Gastroesophageal sphincter (tissue), 4 donors: ENCODE results near the gene GPR87. TPM values are rescaled to one million over a fixed set of nuclear protein-coding genes. Genes with fewer than 3 reads are reported as not detected.

Experiments
- ATAC-seq: fragments of 150-250 bp; one replicate; pipeline ENCODE4 v1.9.1; 2016; ENCODE audit warnings: mild to moderate bottlenecking, moderate library complexity
- H3K27ac ChIP-seq, 4 donors: fragments of 200-600 bp; sonication (generic) in 3 of 4; 1 replicate in 3 of 4; 2 replicates in 1 of 4; pipeline ENCODE4 v1.5.1; 2016 to 2019
- H3K27me3 ChIP-seq: fragments of 200-600 bp; sonication (generic); one replicate; pipeline ENCODE4 v1.5.1; 2019
- H3K36me3 ChIP-seq, 2 donors: fragments of 200-600 bp; sonication (generic); one replicate each; pipeline ENCODE4 v1.5.1; 2019; ENCODE audit warnings: control low read depth in 1 of 2
- H3K4me1 ChIP-seq, 3 donors: fragments of 200-600 bp; sonication (generic); 1 replicate in 2 of 3; 2 replicates in 1 of 3; pipeline ENCODE4 v1.5.1; 2016 to 2019; ENCODE audit warnings: control low read depth in 2 of 3
- H3K4me3 ChIP-seq, 2 donors: fragments of 200-600 bp; sonication (generic); one replicate each; pipeline ENCODE4 v1.5.1; 2019; ENCODE audit warnings: mild to moderate bottlenecking in 1 of 2, moderate library complexity in 1 of 2
- H3K9me3 ChIP-seq, 3 donors: fragments of 200-600 bp; sonication (generic); one replicate each; pipeline ENCODE4 v1.5.1; 2017 to 2019; ENCODE audit warnings: control low read depth in 2 of 3
- EP300 ChIP-seq: sonication (generic); formaldehyde crosslinking; IDR thresholded peaks from one replicate; pipeline ENCODE4 v1.6.1; 2017; ENCODE audit warnings: antibody characterized with exemption, mild to moderate bottlenecking
- POLR2A ChIP-seq, 2 donors: fragments of 450-650 bp; IDR thresholded peaks; one replicate each; pipeline ENCODE4 v1.6.1; 2017; ENCODE audit warnings: antibody characterized with exemption in 2 of 2, mild to moderate bottlenecking in 2 of 2, moderate library complexity in 1 of 2
- POLR2AphosphoS5 ChIP-seq: sonication (generic); formaldehyde crosslinking; IDR thresholded peaks from one replicate; pipeline ENCODE4 v1.6.1; 2017; ENCODE audit warnings: antibody characterized with exemption
- WGBS, 2 donors: methylation state at CpG; one replicate each; pipeline ENCODE4 v1.1.5; 2018; ENCODE audit warnings: low coverage in 1 of 2; 5-methylcytosine and 5-hydroxymethylcytosine counted together
- total RNA-seq, 4 donors: library from RNA; depleted of rRNA; stranded (reverse); fragments of >200 nt; gene quantifications; one replicate each; pipeline ENCODE4 v1.1.0, GENCODE V29; 2016
- TF ChIP-seq, protein P1 (sequence below), 4 experiments: fragments of 200-600 bp in 2 of 4; fragments of 450-650 bp in 2 of 4; sonication (generic) in 1 of 4; IDR thresholded peaks; one replicate each; pipeline ENCODE4 v1.5.1; 2017 to 2019; ENCODE audit warnings: antibody characterized with exemption in 4 of 4, mild to moderate bottlenecking in 2 of 4, moderate library complexity in 2 of 4

GPR87 gene
- total RNA-seq, 4 donors from 2014 or later, result 3.5 TPM; not detected in 3

DNA sequence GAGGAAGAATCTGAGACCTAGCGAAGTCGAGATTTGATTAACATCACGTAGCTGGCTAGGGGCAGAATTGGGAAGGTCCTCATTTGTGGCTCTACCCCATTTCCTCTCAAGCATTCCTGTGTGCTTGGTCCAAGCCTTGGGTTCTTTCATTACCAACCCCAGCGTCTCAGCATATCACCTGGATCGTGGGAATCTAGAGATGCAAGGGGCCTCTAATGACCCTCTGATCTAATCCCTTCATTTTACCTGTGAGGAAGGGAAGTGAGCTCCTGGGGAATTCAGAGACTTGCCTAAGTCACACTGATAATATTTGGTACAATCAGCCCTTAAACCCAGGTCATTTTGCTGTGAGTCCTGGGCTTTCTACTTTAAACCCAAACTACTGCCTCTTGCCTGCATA lies 2.0 kb downstream of the GPR87 start:
- no peaks in the 10 kb centered on the region for H3K36me3 ChIP-seq
- ATAC-seq, result no peak
- TF ChIP-seq EP300 (no peak), POLR2A (IDR thresholded peaks at IDR 0.05) (no peak), POLR2AphosphoS5 (no peak)
- TF ChIP-seq, protein P1, sequence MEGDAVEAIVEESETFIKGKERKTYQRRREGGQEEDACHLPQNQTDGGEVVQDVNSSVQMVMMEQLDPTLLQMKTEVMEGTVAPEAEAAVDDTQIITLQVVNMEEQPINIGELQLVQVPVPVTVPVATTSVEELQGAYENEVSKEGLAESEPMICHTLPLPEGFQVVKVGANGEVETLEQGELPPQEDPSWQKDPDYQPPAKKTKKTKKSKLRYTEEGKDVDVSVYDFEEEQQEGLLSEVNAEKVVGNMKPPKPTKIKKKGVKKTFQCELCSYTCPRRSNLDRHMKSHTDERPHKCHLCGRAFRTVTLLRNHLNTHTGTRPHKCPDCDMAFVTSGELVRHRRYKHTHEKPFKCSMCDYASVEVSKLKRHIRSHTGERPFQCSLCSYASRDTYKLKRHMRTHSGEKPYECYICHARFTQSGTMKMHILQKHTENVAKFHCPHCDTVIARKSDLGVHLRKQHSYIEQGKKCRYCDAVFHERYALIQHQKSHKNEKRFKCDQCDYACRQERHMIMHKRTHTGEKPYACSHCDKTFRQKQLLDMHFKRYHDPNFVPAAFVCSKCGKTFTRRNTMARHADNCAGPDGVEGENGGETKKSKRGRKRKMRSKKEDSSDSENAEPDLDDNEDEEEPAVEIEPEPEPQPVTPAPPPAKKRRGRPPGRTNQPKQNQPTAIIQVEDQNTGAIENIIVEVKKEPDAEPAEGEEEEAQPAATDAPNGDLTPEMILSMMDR (IDR thresholded peaks at IDR 0.05), result no peak
- WGBS, 2 donors, result 77 to 92% methylated on average over 3 to 5 of the region's 5 CpGs
- no peak overlapping the region for H3K27ac ChIP-seq
- H3K4me1 ChIP-seq, result no peaks in the 10 kb centered on the region
- H3K27me3 ChIP-seq, result no peaks in the 10 kb centered on the region
- H3K4me3 ChIP-seq, result no peak overlapping the region
- no peaks in the 10 kb centered on the region for H3K9me3 ChIP-seq

DNA sequence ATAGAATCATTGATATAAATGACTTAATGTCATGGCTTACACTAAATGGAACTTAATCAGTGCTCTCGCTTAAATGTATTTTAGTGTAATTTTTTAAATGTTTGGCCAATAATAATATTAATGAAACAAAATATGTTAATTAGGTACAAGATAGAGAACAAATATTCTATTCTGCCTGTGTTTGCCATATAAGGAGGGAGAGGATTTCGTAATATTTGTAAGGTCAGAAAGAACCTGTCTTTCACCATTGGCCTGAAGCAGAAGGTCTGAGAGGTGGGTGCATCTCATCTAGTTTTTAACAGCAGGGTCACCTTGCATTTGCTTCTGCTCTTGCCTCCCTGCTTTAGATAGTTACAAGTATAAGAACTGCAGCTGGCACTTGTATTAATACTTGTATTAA lies 2.5 kb downstream of the GPR87 start:
- no peak for ATAC-seq
- H3K4me1 ChIP-seq, result no peaks in the 10 kb centered on the region
- no peak overlapping the region for H3K4me3 ChIP-seq
- H3K27ac ChIP-seq, result no peak overlapping the region
- H3K9me3 ChIP-seq, result no peaks in the 10 kb centered on the region
- H3K27me3 ChIP-seq, result no peaks in the 10 kb centered on the region
- no peak for TF ChIP-seq POLR2AphosphoS5
- no peak for TF ChIP-seq EP300
- no peak for TF ChIP-seq POLR2A (IDR thresholded peaks at IDR 0.05)
- TF ChIP-seq, protein P1 (IDR thresholded peaks at IDR 0.05), result no peak
- 95 to 100% methylated on average over 2 of the region's 2 CpGs for WGBS, 2 donors
- no peaks in the 10 kb centered on the region for H3K36me3 ChIP-seq

DNA sequence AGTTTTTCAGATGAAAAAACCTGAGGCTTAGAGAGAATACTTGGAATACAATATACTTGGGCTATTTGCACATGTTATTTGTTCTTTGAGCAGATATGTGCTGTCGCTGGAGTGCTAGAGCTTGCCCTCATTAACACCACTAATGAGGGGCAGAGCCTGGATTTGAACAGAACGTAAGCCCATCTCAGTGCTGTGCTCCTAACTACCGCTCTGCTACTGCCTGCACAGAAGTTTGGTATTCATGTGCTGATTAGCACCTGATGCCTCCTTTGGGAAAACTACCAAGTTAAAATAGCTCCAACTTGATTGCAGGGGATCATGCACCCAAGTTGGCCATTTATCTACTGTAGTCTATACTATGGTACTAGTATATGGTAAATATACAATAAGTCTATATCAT lies 3.6 kb downstream of the GPR87 start:
- H3K36me3 ChIP-seq, result no peaks in the 10 kb centered on the region
- 89 to 93% methylated on average over 2 to 3 of the region's 3 CpGs for WGBS, 2 donors
- no peak overlapping the region for H3K4me3 ChIP-seq
- ATAC-seq, result no peak
- TF ChIP-seq POLR2AphosphoS5, result no peak
- TF ChIP-seq, protein P1 (IDR thresholded peaks at IDR 0.05), result no peak
- no peak for TF ChIP-seq EP300
- no peak for TF ChIP-seq POLR2A (IDR thresholded peaks at IDR 0.05)
- no peaks in the 10 kb centered on the region for H3K27me3 ChIP-seq
- H3K27ac ChIP-seq, result no peak overlapping the region
- H3K9me3 ChIP-seq, result no peaks in the 10 kb centered on the region
- H3K4me1 ChIP-seq, result no peaks in the 10 kb centered on the region

- Histone ChIP-seq H3K27me3 (no peaks in the 10 kb centered on the region), H3K36me3 (no peaks in the 10 kb centered on the region), H3K4me1 (peaks cover 0 to 6% (median 0%) of the 10 kb centered on the region in 3 donors), H3K4me3 (no peak overlapping the region), H3K9me3 (no peaks in the 10 kb centered on the region), H3K27ac (no peak overlapping the region)
- TF ChIP-seq, protein P1 (IDR thresholded peaks at IDR 0.05), result no peak
- no peak for TF ChIP-seq POLR2A (IDR thresholded peaks at IDR 0.05)
- TF ChIP-seq EP300, result no peak
- no peak for TF ChIP-seq POLR2AphosphoS5
- WGBS, 2 donors, result 92 to 100% methylated on average over 2 of the region's 2 CpGs
- no peak for ATAC-seq
Measured at GRCh38 chr3:151309566-151309965, 7.1 kb downstream of the GPR87 start.

- ATAC-seq, result no peak
- TF ChIP-seq EP300, result no peak
- TF ChIP-seq, protein P1 (IDR thresholded peaks at IDR 0.05), result no peak
- no peak for TF ChIP-seq POLR2A (IDR thresholded peaks at IDR 0.05)
- TF ChIP-seq POLR2AphosphoS5, result no peak
- H3K4me1 ChIP-seq, result peaks cover 0 to 6% (median 0%) of the 10 kb centered on the region in 3 donors
- H3K9me3 ChIP-seq, result no peaks in the 10 kb centered on the region
- H3K27me3 ChIP-seq, result no peaks in the 10 kb centered on the region
- 80 to 100% methylated on average over 1 of the region's 1 CpG for WGBS, 2 donors
- H3K4me3 ChIP-seq, result no peak overlapping the region
- H3K36me3 ChIP-seq, result no peaks in the 10 kb centered on the region
- no peak overlapping the region for H3K27ac ChIP-seq
Measured at GRCh38 chr3:151307583-151308488, 8.8 kb downstream of the GPR87 start.
